ENCODE measurements around the gene DBF4B.

DBF4B gene

GRCh38 chr17:44778656-44779210 lies 70.3 kb downstream of the DBF4B start:
- DNase-seq, result no peak

GRCh38 chr17:44779211-44780025 lies 71.0 kb downstream of the DBF4B start:
- DNase-seq, result peak; percentile 73

GRCh38 chr17:44780161-44780560 lies 71.7 kb downstream of the DBF4B start:
- DNase-seq, result no peak

DNA sequence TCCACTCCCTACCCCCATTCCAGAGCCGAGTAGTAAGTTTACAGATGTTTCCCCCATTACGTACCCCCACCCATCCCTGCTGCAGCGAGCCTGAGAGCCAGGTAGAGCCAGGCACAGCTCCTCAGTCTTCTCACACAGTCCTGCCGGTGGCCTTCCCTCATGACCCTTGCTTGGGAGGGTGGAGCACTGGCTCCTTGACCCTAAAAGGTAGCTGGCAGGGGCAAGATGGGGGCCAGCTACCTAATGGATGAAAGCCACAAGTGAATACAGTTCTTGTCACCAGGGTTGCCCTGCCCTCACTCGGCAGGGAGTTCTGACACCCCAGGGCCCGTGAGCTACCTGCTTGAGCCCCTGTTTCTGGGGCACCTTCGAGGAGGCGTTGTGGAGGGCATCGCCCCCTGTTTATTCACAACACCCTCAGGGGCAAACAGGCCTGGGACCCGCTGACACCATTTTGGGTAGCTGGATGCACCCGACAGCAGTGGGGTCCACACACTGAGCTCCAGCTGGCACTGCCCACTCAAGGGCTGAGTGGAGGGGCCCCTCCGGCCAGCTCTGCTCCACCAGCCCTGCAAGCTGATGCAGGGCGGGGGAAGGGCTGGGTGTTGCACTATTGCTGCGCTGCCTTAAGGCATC lies 72.5 kb downstream of the DBF4B start:
- no peak for DNase-seq

DNA sequence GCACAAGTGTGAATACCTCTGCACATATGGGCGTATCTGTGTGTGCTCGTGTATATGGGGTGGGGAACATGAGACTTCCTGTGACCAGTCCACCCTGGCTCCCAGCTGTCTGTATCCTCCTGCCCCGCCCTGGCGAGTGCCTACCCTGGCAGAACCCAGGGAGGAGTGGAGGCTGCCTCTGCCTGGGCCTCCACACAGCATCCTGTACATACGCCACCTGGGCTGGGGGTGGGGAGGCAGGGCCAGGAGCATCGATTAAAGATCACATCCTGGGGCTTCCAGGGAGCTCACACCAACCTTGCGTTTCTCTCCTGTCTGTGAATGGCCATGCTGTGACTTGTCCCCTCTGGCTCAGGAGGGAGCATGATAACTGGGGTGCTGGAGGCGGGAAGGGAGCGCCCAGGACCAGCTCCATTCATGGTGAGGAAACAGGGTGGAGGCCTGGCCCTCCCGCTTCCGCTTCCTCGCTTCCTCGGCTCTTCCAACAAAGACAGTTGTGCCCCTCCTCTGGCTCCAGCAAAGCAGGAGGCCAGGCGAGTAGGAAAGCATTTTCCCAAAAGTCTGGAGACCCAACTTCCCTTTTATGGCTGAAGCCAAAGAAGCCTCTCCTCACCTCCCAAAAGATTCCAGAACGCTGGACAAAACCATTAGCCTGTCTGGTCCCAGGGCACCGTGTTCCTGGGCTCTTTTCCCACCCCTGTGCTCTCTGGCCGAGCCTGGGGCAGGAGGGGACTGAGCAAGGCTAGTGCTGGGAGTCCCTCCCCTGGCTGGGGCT lies 73.3 kb downstream of the DBF4B start:
- DNase-seq, result no peak

- no peak for DNase-seq
Measured at GRCh38 chr17:44782326-44782850, 73.9 kb downstream of the DBF4B start.

- no peak for DNase-seq
Measured at GRCh38 chr17:44785921-44786320, 77.5 kb downstream of the DBF4B start.

DNA sequence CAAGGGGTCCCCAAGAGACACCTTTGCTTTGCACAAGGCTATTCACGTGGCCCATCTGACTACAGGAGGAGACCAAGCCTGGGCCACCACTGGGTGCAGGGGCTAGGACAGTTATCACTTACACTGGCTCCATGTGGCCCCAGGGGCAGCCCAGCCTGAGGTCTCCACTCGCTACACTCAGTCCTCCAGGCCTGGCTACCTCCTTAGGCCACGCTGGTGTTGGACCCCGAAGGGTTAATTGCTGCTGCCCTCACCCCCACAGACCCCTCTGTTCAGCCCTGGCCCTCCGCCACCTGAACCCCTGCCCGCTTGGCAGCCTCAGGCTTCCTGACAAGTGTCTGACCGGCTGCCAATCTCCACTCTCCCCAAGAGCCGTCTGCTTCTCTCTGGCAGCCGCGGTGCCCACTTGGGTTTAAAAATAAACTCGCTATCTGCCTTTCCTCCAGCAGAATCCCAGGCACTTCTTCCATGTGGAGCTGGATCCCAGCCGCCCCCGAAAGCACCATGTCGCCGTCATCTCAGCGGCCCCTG lies 78.2 kb downstream of the DBF4B start:
- no peak for DNase-seq

DNA sequence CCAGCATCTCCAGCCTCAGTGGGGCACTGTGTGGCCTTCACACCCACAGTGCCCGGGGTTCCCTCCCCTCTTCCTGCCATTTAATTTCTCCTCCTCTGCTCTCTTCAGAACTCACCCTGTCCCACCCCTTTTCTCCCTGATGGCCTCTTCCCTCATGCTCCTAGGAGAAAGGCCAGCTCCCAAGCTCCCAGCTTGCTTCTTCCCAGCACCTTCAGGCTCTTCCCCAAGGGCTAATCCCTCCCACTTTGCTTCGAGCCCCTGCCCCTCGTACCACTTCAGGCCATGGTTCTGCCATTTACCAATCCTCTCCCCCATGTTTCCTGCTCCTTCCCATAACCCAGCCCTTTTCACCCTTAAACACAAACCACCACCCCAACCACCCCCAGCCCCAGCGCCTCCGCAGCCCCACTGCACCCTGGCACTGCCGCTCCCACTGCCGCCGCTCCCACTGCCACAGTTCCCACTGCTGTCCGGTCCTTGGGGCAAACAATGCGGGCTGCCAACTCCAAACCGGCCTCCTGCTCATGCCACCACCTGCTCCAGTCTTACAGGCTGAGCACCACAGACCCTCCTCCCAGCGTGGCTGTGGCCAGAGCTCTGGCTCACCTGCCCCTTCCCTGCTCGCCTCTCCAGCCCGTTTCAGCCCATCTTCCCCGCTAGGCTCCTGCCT lies 78.9 kb downstream of the DBF4B start:
- no peak for DNase-seq

GRCh38 chr17:44788139-44788538 lies 79.7 kb downstream of the DBF4B start:
- no peak for DNase-seq

- no peak for DNase-seq
Measured at GRCh38 chr17:44792276-44792675, 83.8 kb downstream of the DBF4B start.

DNA sequence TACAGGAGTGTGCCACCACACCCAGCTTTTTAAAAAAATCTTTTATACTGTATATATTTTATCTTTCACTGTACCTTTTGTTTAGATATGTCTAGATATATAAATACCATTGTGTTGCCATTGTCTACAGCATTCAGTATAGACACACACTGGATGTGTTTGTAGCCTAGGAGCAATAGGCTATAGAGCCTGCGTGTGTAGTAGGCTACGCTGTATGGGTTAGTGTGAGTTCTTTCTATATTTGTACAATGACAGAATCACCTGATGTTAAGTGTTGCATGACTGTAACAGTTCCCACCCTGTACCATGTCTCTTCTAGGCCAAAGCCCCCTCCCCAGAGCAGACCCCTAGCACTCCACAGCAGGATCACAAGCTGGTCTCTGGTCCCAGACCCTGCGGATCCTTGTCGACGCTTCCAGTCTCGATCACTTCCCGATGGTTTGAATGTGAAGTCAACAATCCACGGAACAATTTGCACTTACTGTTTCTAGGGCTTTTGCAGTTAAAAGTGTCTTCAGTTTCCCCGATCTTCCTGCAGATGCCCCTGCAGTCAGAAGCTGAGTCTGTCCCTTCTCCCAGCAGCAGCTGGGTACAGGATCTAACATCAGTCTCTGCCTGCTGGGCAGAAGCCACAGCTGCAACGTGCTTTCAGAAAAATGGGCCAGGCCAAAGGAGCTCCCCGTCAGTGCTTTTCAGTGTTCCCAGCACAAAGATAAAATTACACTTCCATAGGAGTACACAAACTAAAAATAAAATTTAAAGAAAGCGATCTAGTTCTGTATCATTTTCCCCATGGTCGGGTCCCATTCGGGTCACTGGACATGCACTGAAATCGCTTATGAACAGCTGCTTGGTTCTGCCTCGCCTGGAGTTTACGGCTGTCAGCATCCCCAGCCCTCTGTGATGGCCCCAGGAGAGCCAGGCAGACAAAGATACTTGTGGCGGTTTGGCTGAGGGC lies 85.7 kb downstream of the DBF4B start:
- no peak for DNase-seq

GRCh38 chr17:44794851-44795413 lies 86.5 kb downstream of the DBF4B start:
- no peak for DNase-seq

DNA sequence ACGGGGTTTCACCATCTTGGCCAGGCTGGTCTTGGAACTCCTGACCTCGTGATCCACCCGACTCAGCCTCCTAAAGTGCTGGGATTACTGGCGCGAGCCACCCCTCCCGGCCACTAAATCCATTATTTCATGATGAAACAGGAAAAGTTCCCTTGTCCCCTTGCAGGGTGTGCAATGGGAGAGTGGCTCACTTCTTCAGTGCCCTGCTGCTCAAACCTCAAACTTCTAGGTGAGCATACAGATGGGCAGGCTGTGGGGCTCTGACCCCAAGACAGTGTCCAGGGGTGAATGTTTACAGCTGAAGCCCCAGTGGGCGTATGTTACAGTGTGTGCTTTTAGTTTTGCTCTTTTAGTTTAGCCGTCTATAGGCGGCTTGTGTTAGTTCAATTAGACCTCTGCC lies 87.0 kb downstream of the DBF4B start:
- DNase-seq, result no peak

- no peak for DNase-seq
Measured at GRCh38 chr17:44795928-44796327, 87.5 kb downstream of the DBF4B start.

- DNase-seq, result no peak
Measured at GRCh38 chr17:44796731-44797130, 88.3 kb downstream of the DBF4B start.

- no peak for DNase-seq
Measured at GRCh38 chr17:44797802-44798201, 89.3 kb downstream of the DBF4B start.

GRCh38 chr17:44798356-44798755 lies 89.9 kb downstream of the DBF4B start:
- no peak for DNase-seq
